Esophagus muscularis mucosa (tissue), 3 donors: ENCODE data around the gene IRS2.

Experiments
- POLR2A ChIP-seq: fragments of 450-650 bp; IDR thresholded peaks from one replicate; pipeline ENCODE4 v1.6.1; 2017; ENCODE audit warnings: antibody characterized with exemption, moderate library complexity, mild to moderate bottlenecking, low read depth
- TF ChIP-seq, protein P1 (sequence below), 3 experiments: fragments of 200-600 bp in 2 of 3; fragments of 450-650 bp in 1 of 3; sonication (generic) in 2 of 3; IDR thresholded peaks; one replicate each; pipeline ENCODE4 v1.5.1; 2017 to 2019; ENCODE audit warnings: antibody characterized with exemption in 3 of 3, mild to moderate bottlenecking in 2 of 3, moderate library complexity in 1 of 3

DNA sequence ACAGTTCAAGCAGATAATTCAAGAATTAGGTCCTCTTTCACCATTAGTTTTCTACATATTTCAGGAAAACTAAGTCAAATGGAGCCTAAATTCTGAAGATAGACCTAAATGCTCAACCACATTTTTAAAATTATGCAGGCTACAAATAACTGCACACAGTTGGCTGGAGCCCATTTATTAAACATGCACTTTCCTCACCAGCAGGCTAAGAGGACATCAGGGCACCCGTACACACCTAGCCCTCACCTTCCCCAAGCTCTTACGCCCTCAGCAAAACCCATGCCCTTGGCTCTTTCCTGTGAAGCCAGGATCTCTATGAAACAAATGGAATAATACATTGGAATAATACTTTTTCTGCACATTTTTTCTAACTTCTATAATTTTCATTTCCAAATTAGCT lies 18.2 kb downstream of the IRS2 start:
- TF ChIP-seq, protein P1, sequence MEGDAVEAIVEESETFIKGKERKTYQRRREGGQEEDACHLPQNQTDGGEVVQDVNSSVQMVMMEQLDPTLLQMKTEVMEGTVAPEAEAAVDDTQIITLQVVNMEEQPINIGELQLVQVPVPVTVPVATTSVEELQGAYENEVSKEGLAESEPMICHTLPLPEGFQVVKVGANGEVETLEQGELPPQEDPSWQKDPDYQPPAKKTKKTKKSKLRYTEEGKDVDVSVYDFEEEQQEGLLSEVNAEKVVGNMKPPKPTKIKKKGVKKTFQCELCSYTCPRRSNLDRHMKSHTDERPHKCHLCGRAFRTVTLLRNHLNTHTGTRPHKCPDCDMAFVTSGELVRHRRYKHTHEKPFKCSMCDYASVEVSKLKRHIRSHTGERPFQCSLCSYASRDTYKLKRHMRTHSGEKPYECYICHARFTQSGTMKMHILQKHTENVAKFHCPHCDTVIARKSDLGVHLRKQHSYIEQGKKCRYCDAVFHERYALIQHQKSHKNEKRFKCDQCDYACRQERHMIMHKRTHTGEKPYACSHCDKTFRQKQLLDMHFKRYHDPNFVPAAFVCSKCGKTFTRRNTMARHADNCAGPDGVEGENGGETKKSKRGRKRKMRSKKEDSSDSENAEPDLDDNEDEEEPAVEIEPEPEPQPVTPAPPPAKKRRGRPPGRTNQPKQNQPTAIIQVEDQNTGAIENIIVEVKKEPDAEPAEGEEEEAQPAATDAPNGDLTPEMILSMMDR (IDR thresholded peaks at IDR 0.05): no peak
- TF ChIP-seq POLR2A: no peak
